Skeletal muscle tissue (tissue), 4 donors: ENCODE data around the gene HEBP1. TPM values are rescaled to one million over a fixed set of nuclear protein-coding genes. Genes with fewer than 3 reads are reported as not detected.

Experiments used
- H3K27ac ChIP-seq: one replicate; pipeline ENCODE4 v1.7.0; 2013; ENCODE audit warnings: mild to moderate bottlenecking, low read depth, low read length, inconsistent platforms
- H3K27me3 ChIP-seq, 3 donors: one replicate each; pipeline ENCODE4 v1.7.0; 2013; ENCODE audit warnings: low read length in 3 of 3; ENCODE audit not compliant: control insufficient read depth in 3 of 3, insufficient read depth in 3 of 3
- H3K36me3 ChIP-seq, 3 donors: one replicate each; pipeline ENCODE4 v1.7.0; 2013; ENCODE audit warnings: low read length in 3 of 3; ENCODE audit not compliant: control insufficient read depth in 3 of 3, insufficient read depth in 3 of 3
- H3K4me1 ChIP-seq, 3 donors: one replicate each; pipeline ENCODE4 v1.7.0; 2013; ENCODE audit warnings: low read length in 3 of 3, mild to moderate bottlenecking in 3 of 3; ENCODE audit not compliant: control insufficient read depth in 3 of 3, insufficient read depth in 3 of 3
- H3K4me3 ChIP-seq, 3 donors: one replicate each; pipeline ENCODE4 v1.7.0; 2013; ENCODE audit warnings: low read length in 3 of 3
- H3K9ac ChIP-seq, 3 donors: one replicate each; pipeline ENCODE4 v1.7.0; 2013; ENCODE audit warnings: low read length in 3 of 3, mild to moderate bottlenecking in 3 of 3, moderate library complexity in 2 of 3, low read depth in 1 of 3
- H3K9me3 ChIP-seq, 3 donors: one replicate each; pipeline ENCODE4 v1.7.0; 2013; ENCODE audit warnings: low read length in 3 of 3; ENCODE audit not compliant: control insufficient read depth in 3 of 3
- total RNA-seq: library from RNA; depleted of rRNA; stranded (reverse); fragments of >200 nt; gene quantifications from one replicate; pipeline ENCODE4 v1.2.3, GENCODE V29; 2014
- donor health status: Osteomylitis.

Gene HEBP1
- total RNA-seq, 1 donor from 2014 or later = 16.2 TPM

DNA sequence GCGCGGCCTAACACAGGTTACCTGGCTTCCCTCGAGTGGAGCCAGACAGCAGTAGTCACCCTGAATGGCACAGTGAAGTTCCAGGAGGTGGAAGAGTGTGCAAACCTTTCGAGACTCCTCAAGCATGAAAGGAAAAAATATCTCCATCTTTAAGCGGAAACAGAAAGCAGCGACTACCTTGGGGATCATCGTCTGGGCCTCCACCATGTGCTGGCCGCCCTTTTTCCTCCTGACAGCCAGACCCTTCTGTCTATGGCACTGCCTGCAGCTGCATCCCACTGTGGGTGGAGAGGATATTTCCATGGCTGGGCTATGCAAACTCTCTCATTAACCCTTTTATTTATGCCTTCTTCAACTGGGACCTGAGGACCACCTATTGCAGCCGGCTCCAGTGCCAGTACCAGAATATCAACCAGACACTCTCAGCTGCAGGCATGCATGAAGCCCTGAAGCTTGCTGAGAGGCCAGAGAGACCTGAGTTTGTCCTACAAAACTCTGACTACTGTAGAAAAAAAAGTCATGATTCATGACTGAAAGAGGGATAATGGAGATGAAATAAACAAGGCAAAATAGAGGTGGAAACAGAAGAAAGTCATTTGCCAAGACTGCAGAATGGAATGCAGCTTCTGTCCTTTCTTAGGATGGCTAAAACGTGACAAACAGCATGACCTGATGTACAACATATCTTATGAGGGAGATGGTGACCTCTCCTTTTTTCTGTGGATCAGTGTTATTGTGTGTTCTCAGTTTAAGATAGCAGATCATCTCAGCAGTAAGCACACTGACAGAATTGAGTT lies 2.4 kb upstream of the HEBP1 start:
- Histone ChIP-seq H3K27me3 (no peaks in the 10 kb centered on the region), H3K4me3 (peak overlapping the region in 2 of 3 donors; percentile 40 to 85), H3K36me3 (no peaks in the 10 kb centered on the region), H3K27ac (no peak overlapping the region), H3K9me3 (no peaks in the 10 kb centered on the region), H3K9ac (no peak overlapping the region), H3K4me1 (peaks cover 14 to 25% (median 24%) of the 10 kb centered on the region in 3 donors)

DNA sequence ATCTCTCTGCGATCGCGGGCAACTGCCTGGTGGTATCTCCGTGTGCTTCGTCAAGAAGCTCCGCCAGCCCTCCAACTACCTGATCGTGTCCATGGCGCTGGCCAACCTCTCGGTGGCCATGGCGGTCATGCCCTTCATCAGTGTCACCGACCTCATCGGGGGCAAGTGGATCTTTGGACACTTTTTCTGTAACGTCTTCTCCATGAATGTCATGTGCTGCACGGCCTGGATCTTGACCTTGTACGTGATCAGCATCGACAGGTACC lies 1.6 kb upstream of the HEBP1 start:
- H3K4me1 ChIP-seq = peaks cover 18 to 29% (median 24%) of the 10 kb centered on the region in 3 donors
- peak overlapping the region; percentile 40 to 85 (median 84) for H3K4me3 ChIP-seq
- H3K9ac ChIP-seq = peak overlapping the region; percentile 51 to 80 (median 80)
- no peaks in the 10 kb centered on the region for H3K36me3 ChIP-seq
- no peaks in the 10 kb centered on the region for H3K27me3 ChIP-seq
- no peaks in the 10 kb centered on the region for H3K9me3 ChIP-seq
- peak overlapping the region; percentile 84 for H3K27ac ChIP-seq

- H3K4me3 ChIP-seq = peak overlapping the region; percentile 79 to 85 (median 84)
- H3K9ac ChIP-seq = peak overlapping the region; percentile 80
- peaks cover 18 to 29% (median 24%) of the 10 kb centered on the region in 3 donors for H3K4me1 ChIP-seq
- no peaks in the 10 kb centered on the region for H3K27me3 ChIP-seq
- H3K36me3 ChIP-seq = no peaks in the 10 kb centered on the region
- no peaks in the 10 kb centered on the region for H3K9me3 ChIP-seq
- H3K27ac ChIP-seq = peak overlapping the region; percentile 84
These were observed 1.1 kb upstream of the HEBP1 start for GRCh38 chr12:13000925-13001774.

- Histone ChIP-seq H3K4me3 (peak overlapping the region; percentile 79 to 85 (median 84)), H3K27ac (peak overlapping the region; percentile 84), H3K9ac (peak overlapping the region; percentile 80), H3K9me3 (no peaks in the 10 kb centered on the region), H3K36me3 (no peaks in the 10 kb centered on the region), H3K27me3 (no peaks in the 10 kb centered on the region), H3K4me1 (peaks cover 18 to 29% (median 24%) of the 10 kb centered on the region in 3 donors)
These were observed 505 bp upstream of the HEBP1 start for GRCh38 chr12:13000616-13000924.

GRCh38 chr12:12999271-12999958 lies 650 bp downstream of the HEBP1 start:
- no peaks in the 10 kb centered on the region for H3K9me3 ChIP-seq
- peak overlapping the region; percentile 86 to 92 (median 92) for H3K9ac ChIP-seq
- peak overlapping the region; percentile 84 for H3K27ac ChIP-seq
- H3K4me3 ChIP-seq = peak overlapping the region; percentile 95 to 96 (median 95)
- no peaks in the 10 kb centered on the region for H3K27me3 ChIP-seq
- H3K4me1 ChIP-seq = peaks cover 18 to 29% (median 24%) of the 10 kb centered on the region in 3 donors
- no peaks in the 10 kb centered on the region for H3K36me3 ChIP-seq

GRCh38 chr12:12998248-12998647 lies 1.8 kb downstream of the HEBP1 start:
- H3K36me3 ChIP-seq = no peaks in the 10 kb centered on the region
- H3K9ac ChIP-seq = no peak overlapping the region
- H3K4me1 ChIP-seq = peaks cover 18 to 29% (median 24%) of the 10 kb centered on the region in 3 donors
- H3K27me3 ChIP-seq = no peaks in the 10 kb centered on the region
- H3K4me3 ChIP-seq = no peak overlapping the region
- H3K9me3 ChIP-seq = no peaks in the 10 kb centered on the region
- no peak overlapping the region for H3K27ac ChIP-seq

DNA sequence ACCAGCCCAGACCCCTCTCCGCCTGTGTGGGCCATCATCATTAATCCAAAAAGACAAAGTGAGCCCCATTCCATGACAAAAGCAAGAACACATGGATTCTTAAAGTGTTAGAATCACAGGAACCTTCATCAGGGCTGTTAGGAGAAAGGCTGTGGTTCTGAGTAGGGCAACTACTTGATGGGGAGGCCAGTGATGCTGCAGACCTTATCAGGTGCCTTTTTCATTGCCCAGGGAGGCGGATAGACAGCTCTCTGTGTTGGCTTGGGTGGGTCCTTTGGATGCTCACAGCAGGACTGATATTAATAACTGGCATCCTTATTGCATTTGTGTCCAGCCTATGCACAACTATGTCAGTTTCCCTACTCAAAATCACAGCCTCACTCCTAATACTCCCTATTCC lies 2.3 kb downstream of the HEBP1 start:
- H3K36me3 ChIP-seq = no peaks in the 10 kb centered on the region
- H3K27ac ChIP-seq = no peak overlapping the region
- H3K9ac ChIP-seq = no peak overlapping the region
- peaks cover 18 to 29% (median 24%) of the 10 kb centered on the region in 3 donors for H3K4me1 ChIP-seq
- no peaks in the 10 kb centered on the region for H3K9me3 ChIP-seq
- H3K27me3 ChIP-seq = no peaks in the 10 kb centered on the region
- H3K4me3 ChIP-seq = no peak overlapping the region

- H3K36me3 ChIP-seq = no peaks in the 10 kb centered on the region
- H3K4me1 ChIP-seq = peaks cover 18 to 29% (median 24%) of the 10 kb centered on the region in 3 donors
- H3K9ac ChIP-seq = peak overlapping the region in 1 of 3 donors; percentile 55
- no peaks in the 10 kb centered on the region for H3K27me3 ChIP-seq
- no peak overlapping the region for H3K4me3 ChIP-seq
- H3K27ac ChIP-seq = no peak overlapping the region
- H3K9me3 ChIP-seq = no peaks in the 10 kb centered on the region
These were observed 2.9 kb downstream of the HEBP1 start for GRCh38 chr12:12997156-12997555.

- Histone ChIP-seq H3K36me3 (no peaks in the 10 kb centered on the region), H3K27ac (no peak overlapping the region), H3K4me3 (no peak overlapping the region), H3K9ac (no peak overlapping the region), H3K4me1 (peaks cover 12 to 23% (median 17%) of the 10 kb centered on the region in 3 donors), H3K27me3 (no peaks in the 10 kb centered on the region), H3K9me3 (no peaks in the 10 kb centered on the region)
These were observed 3.9 kb downstream of the HEBP1 start for GRCh38 chr12:12996209-12996608.
